Measurements from ENCODE around the gene TTC28.

The TTC28 gene

GRCh38 chr22:28438183-28438768 lies 241.4 kb downstream of the TTC28 start:
- no peak for DNase-seq

- DNase-seq, result no peak
Measured at GRCh38 chr22:28435982-28436381, 243.7 kb downstream of the TTC28 start.

- DNase-seq, result no peak
Measured at GRCh38 chr22:28435140-28435768, 244.4 kb downstream of the TTC28 start.

- DNase-seq, result no peak
Measured at GRCh38 chr22:28430466-28431025, 249.1 kb downstream of the TTC28 start.

- DNase-seq, result no peak
Measured at GRCh38 chr22:28429711-28430110, 249.9 kb downstream of the TTC28 start.

GRCh38 chr22:28428271-28428670 lies 251.4 kb downstream of the TTC28 start:
- DNase-seq, result no peak

- DNase-seq, result no peak
Measured at GRCh38 chr22:28426346-28427132, 253.1 kb downstream of the TTC28 start.

- no peak for DNase-seq
Measured at GRCh38 chr22:28425211-28425610, 254.4 kb downstream of the TTC28 start.

- no peak for DNase-seq
Measured at GRCh38 chr22:28424427-28425080, 255.1 kb downstream of the TTC28 start.

- DNase-seq, result no peak
Measured at GRCh38 chr22:28419919-28420318, 259.7 kb downstream of the TTC28 start.

- DNase-seq, result no peak
Measured at GRCh38 chr22:28418008-28418407, 261.6 kb downstream of the TTC28 start.

GRCh38 chr22:28417431-28417830 lies 262.2 kb downstream of the TTC28 start:
- DNase-seq, result no peak

- DNase-seq, result no peak
Measured at GRCh38 chr22:28414913-28415312, 264.7 kb downstream of the TTC28 start.

GRCh38 chr22:28413612-28414399 lies 265.8 kb downstream of the TTC28 start:
- no peak for DNase-seq

GRCh38 chr22:28412109-28412508 lies 267.5 kb downstream of the TTC28 start:
- no peak for DNase-seq

- no peak for DNase-seq
Measured at GRCh38 chr22:28411125-28411524, 268.5 kb downstream of the TTC28 start.

- DNase-seq, result no peak
Measured at GRCh38 chr22:28410050-28410816, 269.4 kb downstream of the TTC28 start.

- no peak for DNase-seq
Measured at GRCh38 chr22:28408709-28409108, 270.9 kb downstream of the TTC28 start.

GRCh38 chr22:28407645-28408044 lies 272.0 kb downstream of the TTC28 start:
- DNase-seq, result no peak

- no peak for DNase-seq
Measured at GRCh38 chr22:28406246-28406645, 273.4 kb downstream of the TTC28 start.

- no peak for DNase-seq
Measured at GRCh38 chr22:28405588-28405987, 274.1 kb downstream of the TTC28 start.

GRCh38 chr22:28402539-28402938 lies 277.1 kb downstream of the TTC28 start:
- DNase-seq, result no peak
